NCI-H2107 treated with DMSO at 0.1 percent for 48 hours (cell line): ENCODE data around the gene SKIC2.
"Not testable (repeated sequence)": the region's sequence is repeated elsewhere in the genome, so short reads cannot be mapped to it uniquely, and the experiment has no call there.

Experiments
- DNase-seq: peaks from one replicate; lab custom pipeline; 2025; ENCODE audit not compliant: unreplicated experiment; lab: John Stamatoyannopoulos, UW

SKIC2 gene

DNA sequence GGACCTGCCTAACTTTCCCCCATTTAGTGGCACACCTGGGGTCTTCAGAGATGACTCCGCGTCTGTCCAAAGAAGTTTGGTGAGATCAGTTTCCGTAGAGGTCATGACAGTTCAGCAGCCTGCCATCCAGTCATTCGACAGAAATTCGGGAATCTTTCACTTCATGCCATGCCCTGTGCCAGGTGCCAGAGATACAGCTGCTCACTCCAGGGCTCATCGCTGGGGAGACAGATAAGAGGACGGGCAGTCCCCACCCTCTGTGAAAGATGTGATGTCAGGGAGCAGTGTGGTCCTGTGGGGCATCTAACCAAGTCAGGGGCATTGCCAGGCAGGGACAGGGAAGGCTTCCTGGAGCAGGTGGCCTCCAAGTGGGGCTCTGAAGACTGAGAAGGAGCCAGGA, 44.3 kb downstream of the SKIC2 start:
- DNase-seq: not testable (repeated sequence)

DNA sequence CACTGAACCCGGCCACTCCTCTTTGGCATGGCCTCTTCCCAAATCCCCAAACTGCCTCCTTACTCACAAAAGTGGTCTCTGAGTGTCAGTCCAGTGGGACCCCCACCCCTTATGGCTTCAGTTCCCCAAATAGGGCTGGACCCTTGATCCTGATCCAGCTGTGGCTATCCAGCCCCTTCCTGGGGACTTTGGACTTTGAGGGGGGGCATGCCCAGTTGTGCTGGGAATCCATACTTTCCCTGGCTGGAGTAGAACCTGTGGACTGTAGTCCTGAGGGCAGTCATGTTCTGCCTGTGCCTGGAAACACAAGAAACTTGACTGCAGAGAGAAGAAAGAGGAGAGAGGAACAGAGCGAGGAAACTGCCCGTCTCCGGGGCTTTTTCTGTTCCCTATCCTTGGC, 45.4 kb downstream of the SKIC2 start:
- not testable (repeated sequence) for DNase-seq

DNA sequence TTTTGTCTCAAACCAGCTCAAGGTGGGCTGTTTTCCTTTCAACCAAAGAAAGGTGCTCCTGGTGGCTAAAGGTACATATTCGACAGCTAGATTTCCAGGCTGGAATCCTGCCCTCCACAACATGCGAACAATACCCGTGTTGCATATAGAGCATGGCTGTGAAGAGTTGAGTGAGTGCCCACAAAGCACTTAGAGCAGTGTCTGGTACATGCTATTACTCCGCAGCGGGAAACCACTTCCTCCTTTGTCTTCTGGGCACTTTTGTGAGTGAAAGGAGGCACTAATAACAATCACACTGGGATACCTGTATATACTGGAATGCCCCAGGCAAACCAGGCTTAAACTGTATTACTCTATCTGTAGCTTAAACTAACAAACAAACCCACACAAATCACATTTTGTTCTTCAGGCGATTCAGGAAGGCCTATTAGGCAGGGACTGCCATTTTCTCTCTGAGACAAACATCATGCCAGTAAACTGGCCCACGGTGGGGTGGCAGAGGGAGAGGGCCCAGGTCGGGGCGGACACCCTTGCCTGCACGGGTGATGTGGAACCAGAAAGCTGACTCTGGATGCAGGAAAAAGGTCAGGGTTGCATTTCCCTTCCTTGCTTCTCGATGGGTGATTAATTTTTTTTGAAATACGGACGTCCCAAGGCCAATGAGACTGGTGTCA, 46.0 kb downstream of the SKIC2 start:
- DNase-seq: not testable (repeated sequence)

DNA sequence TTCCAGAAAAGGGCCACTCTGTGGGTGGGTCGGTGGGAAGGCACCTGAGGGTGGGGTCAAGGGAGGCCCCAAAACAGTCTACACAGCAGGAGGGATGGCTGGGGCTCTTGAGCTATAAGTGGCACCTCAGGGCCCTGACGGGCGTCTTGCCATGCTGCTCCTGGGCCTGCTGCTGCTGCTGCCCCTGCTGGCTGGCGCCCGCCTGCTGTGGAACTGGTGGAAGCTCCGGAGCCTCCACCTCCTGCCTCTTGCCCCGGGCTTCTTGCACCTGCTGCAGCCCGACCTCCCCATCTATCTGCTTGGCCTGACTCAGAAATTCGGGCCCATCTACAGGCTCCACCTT, 46.5 kb downstream of the SKIC2 start:
- not testable (repeated sequence) for DNase-seq

DNA sequence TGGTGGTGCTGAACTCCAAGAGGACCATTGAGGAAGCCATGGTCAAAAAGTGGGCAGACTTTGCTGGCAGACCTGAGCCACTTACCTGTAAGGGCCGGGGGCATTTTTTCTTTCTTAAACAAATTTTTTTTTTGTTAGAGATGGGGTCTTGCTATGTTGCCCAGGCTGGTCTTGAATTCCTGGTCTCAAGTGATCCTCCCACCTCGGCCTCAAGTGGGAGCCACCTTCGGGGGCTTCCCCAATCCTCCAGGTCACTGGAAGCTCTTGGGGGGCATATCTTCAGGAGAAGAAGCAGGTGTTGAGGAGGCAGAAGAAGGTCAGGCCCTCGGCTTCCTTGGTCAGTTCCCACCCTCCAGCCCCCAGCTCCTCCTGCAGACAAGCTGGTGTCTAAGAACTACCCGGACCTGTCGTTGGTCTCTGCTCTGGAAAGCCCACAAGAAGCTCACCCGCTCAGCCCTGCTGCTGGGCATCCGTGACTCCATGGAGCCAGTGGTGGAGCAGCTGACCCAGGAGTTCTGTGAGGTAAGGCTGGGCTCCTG, 47.1 kb downstream of the SKIC2 start:
- DNase-seq: not testable (repeated sequence)

DNA sequence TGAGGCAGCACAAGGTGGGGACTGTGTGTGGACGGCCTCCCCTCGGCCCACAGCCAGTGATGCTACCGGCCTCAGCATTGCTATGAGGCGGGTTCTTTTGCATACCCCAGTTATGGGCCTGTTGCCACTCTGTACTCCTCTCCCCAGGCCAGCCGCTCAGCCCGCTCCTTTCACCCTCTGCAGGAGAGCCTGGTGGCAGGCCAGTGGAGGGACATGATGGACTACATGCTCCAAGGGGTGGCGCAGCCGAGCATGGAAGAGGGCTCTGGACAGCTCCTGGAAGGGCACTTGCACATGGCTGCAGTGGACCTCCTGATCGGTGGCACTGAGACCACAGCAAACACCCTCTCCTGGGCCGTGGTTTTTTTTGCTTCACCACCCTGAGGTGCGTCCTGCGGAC, 48.1 kb downstream of the SKIC2 start:
- not testable (repeated sequence) for DNase-seq

DNA sequence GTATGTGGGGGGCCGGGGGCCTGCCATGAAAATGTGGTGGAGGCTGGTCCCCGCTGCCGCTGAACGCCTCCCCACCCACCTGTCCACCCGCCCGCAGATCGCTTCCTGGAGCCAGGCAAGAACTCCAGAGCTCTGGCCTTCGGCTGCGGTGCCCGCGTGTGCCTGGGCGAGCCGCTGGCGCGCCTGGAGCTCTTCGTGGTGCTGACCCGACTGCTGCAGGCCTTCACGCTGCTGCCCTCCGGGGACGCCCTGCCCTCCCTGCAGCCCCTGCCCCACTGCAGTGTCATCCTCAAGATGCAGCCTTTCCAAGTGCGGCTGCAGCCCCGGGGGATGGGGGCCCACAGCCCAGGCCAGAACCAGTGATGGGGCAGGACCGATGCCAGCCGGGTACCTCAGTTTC, 49.1 kb downstream of the SKIC2 start:
- DNase-seq: not testable (repeated sequence)

DNA sequence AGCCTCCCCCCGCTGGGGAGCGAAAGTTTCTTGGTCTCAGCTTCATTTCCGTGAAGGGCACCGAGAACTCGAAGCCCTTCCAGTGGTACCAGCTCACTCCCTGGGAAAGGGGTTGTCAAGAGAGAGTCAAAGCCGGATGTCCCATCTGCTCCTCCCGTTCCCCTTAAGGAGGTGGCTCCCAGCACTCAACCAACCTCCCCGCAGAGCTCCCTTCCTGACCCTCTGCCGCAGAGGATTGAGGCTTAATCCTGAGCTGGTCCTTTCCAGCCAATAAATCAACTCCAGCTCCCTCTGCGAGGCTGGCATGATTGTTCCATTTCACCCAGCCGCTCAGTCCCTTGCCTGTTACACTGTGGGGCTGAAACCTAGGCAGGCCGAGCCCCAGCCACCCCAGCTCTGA, 49.6 kb downstream of the SKIC2 start:
- DNase-seq: not testable (repeated sequence)

DNA sequence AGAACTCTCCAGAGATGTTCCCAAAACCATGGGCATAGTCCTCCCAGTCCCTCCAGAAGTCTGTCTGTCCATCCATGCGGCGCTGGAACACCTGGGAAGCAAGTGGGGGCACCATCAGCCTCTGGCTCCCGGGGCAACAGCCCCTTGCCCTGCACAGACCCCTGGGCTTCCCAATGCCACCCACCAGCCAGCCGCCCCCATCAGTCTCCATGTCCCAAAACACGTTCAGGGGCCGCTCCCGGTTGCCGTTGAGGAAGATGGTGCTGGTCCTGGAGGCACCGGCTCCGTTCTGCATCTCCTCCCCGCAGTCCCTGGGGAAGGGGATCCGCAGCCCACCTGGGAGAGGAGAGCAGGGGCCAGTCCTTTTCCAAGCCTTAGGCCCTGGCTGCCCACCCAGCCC, 50.6 kb downstream of the SKIC2 start:
- DNase-seq: not testable (repeated sequence)

DNA sequence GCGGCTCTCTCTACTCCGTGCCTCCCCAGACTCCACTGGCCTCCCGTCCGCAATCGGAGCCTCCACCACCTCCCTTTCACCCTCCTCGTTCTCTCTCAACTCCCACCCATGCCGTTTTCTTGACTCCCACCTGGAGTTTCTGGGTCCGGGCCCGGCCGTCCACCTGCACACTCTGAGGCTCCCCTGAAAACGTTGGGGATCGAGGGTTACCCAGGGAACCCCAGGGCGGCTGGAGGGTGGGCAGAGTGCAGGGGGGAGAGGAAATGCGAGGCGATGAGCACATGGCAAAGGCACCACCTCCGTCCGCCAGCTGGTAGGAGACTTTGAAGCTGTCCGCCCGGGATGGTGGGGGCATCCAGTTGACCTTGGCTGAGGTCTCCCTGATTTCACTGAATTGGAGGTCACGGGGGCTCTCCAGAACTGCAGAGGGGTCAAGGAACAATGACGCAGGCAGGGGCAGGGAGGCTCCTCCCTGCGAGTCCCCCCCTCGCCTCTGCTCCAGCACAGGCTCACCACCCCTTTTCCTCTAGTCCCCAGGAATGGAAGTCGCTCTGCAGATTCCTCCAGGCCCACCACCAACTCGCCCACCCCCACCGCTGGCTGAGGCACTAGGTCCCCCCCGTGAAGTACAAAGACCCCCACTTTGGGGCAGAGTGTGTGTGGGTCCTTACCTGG, 52.0 kb downstream of the SKIC2 start:
- DNase-seq: not testable (repeated sequence)

DNA sequence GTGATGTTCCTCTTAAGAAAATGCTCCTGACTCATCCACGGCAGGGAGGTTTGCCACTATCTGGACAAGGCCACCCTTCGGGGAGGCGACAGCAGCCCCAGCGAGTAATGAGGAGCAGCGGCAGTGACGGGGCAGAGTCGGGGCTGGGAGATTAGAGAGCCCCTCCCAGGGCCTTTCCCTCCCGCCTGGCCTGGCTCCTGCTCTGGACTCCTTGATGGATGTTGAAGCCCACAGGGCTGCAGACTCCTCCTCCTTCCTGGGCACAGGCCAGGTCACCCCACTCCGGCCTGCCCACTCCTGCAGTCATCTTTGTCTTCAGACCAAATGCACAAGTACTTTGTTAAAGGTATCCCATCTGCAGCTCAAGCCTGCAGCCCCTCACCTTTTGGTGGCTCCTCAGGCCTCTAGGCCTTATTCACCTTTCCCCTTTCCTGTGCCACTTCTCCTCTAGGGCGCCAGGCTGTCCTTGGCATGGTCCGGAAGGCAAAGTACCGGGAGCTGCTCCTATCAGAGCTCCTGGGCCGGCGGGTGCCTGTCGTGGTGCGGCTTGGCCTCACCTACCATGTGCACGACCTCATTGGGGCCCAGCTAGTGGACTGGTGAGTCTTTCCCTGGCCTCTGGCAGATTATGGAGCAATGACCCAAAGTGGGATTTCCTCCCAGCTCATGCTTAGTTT, 54.1 kb downstream of the SKIC2 start:
- not testable (repeated sequence) for DNase-seq

DNA sequence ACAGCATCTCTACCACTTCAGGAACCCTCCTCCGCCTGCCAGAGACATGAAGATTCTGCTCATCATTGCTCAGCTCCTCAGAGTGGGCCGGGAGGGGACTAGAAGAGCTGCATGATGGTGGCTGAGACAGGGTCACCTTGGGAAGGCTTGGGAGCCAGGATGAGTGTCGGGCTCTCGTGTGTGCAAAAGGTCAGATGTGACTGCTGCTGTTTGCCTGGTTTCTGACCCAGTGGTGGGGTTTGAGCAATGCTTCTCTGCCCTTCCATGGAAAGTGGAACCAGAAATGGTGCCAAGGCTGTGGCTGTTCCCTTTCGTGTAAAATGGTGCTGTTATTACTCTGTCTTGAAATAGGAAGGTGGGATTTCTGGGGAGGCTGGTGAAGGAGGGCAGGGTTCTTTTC, 54.8 kb downstream of the SKIC2 start:
- not testable (repeated sequence) for DNase-seq

DNA sequence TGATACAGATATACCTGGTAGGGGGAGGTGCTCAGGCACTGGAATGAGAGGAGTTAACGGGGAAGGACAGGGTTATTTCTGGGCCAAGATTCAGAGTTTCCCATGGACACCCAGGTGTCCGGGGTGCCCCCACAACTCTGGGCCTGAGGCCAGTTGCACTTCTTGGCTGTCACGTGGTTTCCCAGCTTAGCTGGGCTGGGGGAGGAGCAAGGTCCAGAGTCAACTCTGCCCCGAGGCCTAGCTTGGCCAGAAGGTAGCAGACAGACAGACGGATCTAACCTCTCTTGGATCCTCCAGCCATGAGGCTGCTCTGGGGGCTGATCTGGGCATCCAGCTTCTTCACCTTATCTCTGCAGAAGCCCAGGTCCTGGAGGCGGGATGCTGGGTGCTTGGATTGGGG, 55.6 kb downstream of the SKIC2 start, which contains the start of gene C4B:
Gene C4B, plus strand, starts transcription at position 249 of the 400 bp plus-strand sequence. Its CDS starts 51 bp downstream, at position 300.
- not testable (repeated sequence) for DNase-seq
